H1 (cell line): ENCODE results near the gene PSG7. TPM values are rescaled to one million over a fixed set of nuclear protein-coding genes. Genes with fewer than 3 reads are reported as not detected.
"Not testable (repeated sequence)": the region's sequence is repeated elsewhere in the genome, so short reads cannot be mapped to it uniquely, and the experiment has no call there.

Experiments
- CTCF ChIA-PET: fragments of 300-600 bp; sonication (Branson Sonifier 250); formaldehyde crosslinking; loops from one replicate; lab custom pipeline; 2021; ENCODE audit not compliant: partially characterized antibody; lab: Charles Lee
- POLR2A ChIA-PET: fragments of 300-600 bp; sonication (Branson Sonifier 250); formaldehyde crosslinking; loops from one replicate; lab custom pipeline; 2021; ENCODE audit warnings: inconsistent platforms; ENCODE audit not compliant: partially characterized antibody; lab: Charles Lee
- DNase-seq, 2 experiments: peaks; one replicate each; pipeline versions ENCODE4 v3.0.0 to v3.0.0-alpha.2; 2010 to 2022; ENCODE audit warnings: low spot score in 2 of 2, low read depth in 1 of 2, mixed read lengths in 1 of 2
- FAIRE-seq: peaks from 2 replicates; lab custom pipeline; 2011; peaks lifted over from hg19 to GRCh38; lab: Jason Lieb, UNC
- H2AFZ ChIP-seq: 2 replicates; pipeline ENCODE4 v1.8.1; 2012; ENCODE audit warnings: low read length, inconsistent platforms
- H2AK5ac ChIP-seq: 2 replicates; pipeline ENCODE4 v1.6.1; 2013; ENCODE audit warnings: low read depth, low read length
- H2BK120ac ChIP-seq: replicated peaks from 2 replicates; pipeline ENCODE3; 2013; ENCODE audit warnings: low read depth, low read length, inconsistent platforms
- H2BK12ac ChIP-seq: 2 replicates; pipeline ENCODE4 v1.6.1; 2013; ENCODE audit warnings: low read depth, low read length
- H2BK15ac ChIP-seq: 2 replicates; pipeline ENCODE4 v1.6.1; 2013; ENCODE audit warnings: low read length
- H2BK20ac ChIP-seq: 2 replicates; pipeline ENCODE4 v1.6.1; 2013; ENCODE audit warnings: low read length
- H2BK5ac ChIP-seq: 2 replicates; pipeline ENCODE4 v1.6.1; 2013; ENCODE audit warnings: low read depth, low read length
- H3K14ac ChIP-seq: 2 replicates; pipeline ENCODE4 v1.6.1; 2013; ENCODE audit warnings: inconsistent platforms; ENCODE audit not compliant: insufficient read length
- H3K18ac ChIP-seq: 2 replicates; pipeline ENCODE4 v1.6.1; 2013; ENCODE audit warnings: low read length; ENCODE audit errors: extremely low read depth
- H3K23ac ChIP-seq: 2 replicates; pipeline ENCODE4 v1.6.1; 2013; ENCODE audit warnings: inconsistent platforms; ENCODE audit not compliant: insufficient read length
- H3K23me2 ChIP-seq: 2 replicates; pipeline ENCODE4 v1.6.1; 2013; ENCODE audit warnings: low read depth, low read length
- H3K27ac ChIP-seq: 2 replicates; pipeline ENCODE4 v1.6.1; 2011; ENCODE audit warnings: low read depth, low read length, inconsistent platforms
- H3K27me3 ChIP-seq, 4 experiments: replicated peaks in 1 of 4; 1 replicate in 1 of 4; 2 replicates in 3 of 4; pipeline versions ENCODE4 v1.6.1 to v1.8.1; 2011 to 2013; ENCODE audit warnings: low read length in 3 of 4, mild to moderate bottlenecking in 3 of 4, inconsistent platforms in 2 of 4, mixed read lengths in 2 of 4, moderate library complexity in 1 of 4; ENCODE audit not compliant: control insufficient read depth in 3 of 4, insufficient read depth in 3 of 4; ENCODE audit errors: extremely low read depth in 1 of 4
- H3K36me3 ChIP-seq, 4 experiments: 2 replicates each; pipeline versions ENCODE4 v1.6.1 to v1.8.1; 2011 to 2013; ENCODE audit warnings: mild to moderate bottlenecking in 4 of 4, low read length in 3 of 4, moderate library complexity in 2 of 4, control low read depth in 1 of 4, inconsistent platforms in 1 of 4; ENCODE audit not compliant: insufficient read depth in 4 of 4, control insufficient read depth in 2 of 4
- H3K4ac ChIP-seq: replicated peaks from 2 replicates; pipeline ENCODE3; 2013; ENCODE audit warnings: low read length, low read depth, mixed read lengths, inconsistent platforms; ENCODE audit not compliant: insufficient read length
- H3K4me1 ChIP-seq, 4 experiments: replicated peaks in 1 of 4; 1 replicate in 1 of 4; 2 replicates in 3 of 4; pipeline versions ENCODE4 v1.6.1 to v1.8.1; 2011 to 2013; ENCODE audit warnings: low read length in 3 of 4, inconsistent platforms in 2 of 4, mixed read lengths in 1 of 4; ENCODE audit not compliant: insufficient read depth in 4 of 4, control insufficient read depth in 3 of 4
- H3K4me2 ChIP-seq, 2 experiments: 2 replicates each; pipeline versions ENCODE4 v1.6.1 to v1.8.1; 2011 to 2013; ENCODE audit warnings: low read depth in 2 of 2, low read length in 2 of 2, control low read depth in 1 of 2, inconsistent platforms in 1 of 2, mild to moderate bottlenecking in 1 of 2; ENCODE audit not compliant: insufficient read depth in 1 of 2
- H3K4me3 ChIP-seq, 4 experiments: fragments of 200-600, 300-600 bp in 1 of 4; sonication (generic), shearing (Covaris generic), sonication (Bioruptor Twin) in 1 of 4; 2 replicates each; pipeline versions ENCODE4 v1.5.1 to v1.8.1; 2011 to 2016; ENCODE audit warnings: low read length in 4 of 4, low read depth in 3 of 4, control low read depth in 2 of 4, inconsistent platforms in 2 of 4, mild to moderate bottlenecking in 2 of 4, mixed read lengths in 1 of 4, moderate library complexity in 1 of 4; ENCODE audit not compliant: insufficient read depth in 2 of 4; ENCODE audit errors: extremely low read depth in 1 of 4
- H3K56ac ChIP-seq: replicated peaks from 2 replicates; pipeline ENCODE3; 2013; ENCODE audit warnings: low read depth, mild to moderate bottlenecking, mixed read lengths, low read length, inconsistent platforms; ENCODE audit not compliant: insufficient read length
- H3K79me1 ChIP-seq: 2 replicates; pipeline ENCODE4 v1.6.1; 2013; ENCODE audit warnings: low read depth, low read length, control low read depth
- H3K79me2 ChIP-seq, 2 experiments: 2 replicates each; pipeline versions ENCODE4 v1.6.1 to v1.8.1; 2012 to 2013; ENCODE audit warnings: low read length in 2 of 2, mild to moderate bottlenecking in 2 of 2, inconsistent platforms in 1 of 2; ENCODE audit not compliant: insufficient read depth in 2 of 2, control insufficient read depth in 1 of 2
- H3K9ac ChIP-seq, 4 experiments: replicated peaks in 1 of 4; 1 replicate in 1 of 4; 2 replicates in 3 of 4; pipeline versions ENCODE4 v1.6.1 to v1.8.1; 2011 to 2013; ENCODE audit warnings: low read depth in 3 of 4, low read length in 3 of 4, control low read depth in 2 of 4, mild to moderate bottlenecking in 2 of 4, moderate library complexity in 2 of 4, inconsistent platforms in 1 of 4; ENCODE audit errors: extremely low read depth in 1 of 4
- H3K9me3 ChIP-seq, 2 experiments: 2 replicates each; pipeline versions ENCODE4 v1.6.1 to v1.8.1; 2012 to 2013; ENCODE audit warnings: mild to moderate bottlenecking in 2 of 2, moderate library complexity in 2 of 2, control low read depth in 1 of 2, inconsistent platforms in 1 of 2, low read depth in 1 of 2, low read length in 1 of 2, mixed read lengths in 1 of 2; ENCODE audit not compliant: insufficient read depth in 2 of 2
- H4K20me1 ChIP-seq, 2 experiments: replicated peaks in 1 of 2; 2 replicates each; pipeline versions ENCODE3 to v1.8.1; 2011 to 2013; ENCODE audit warnings: inconsistent platforms in 2 of 2, low read length in 2 of 2, mild to moderate bottlenecking in 1 of 2; ENCODE audit not compliant: insufficient read depth in 2 of 2, control insufficient read depth in 1 of 2
- H4K5ac ChIP-seq: 2 replicates; pipeline ENCODE4 v1.6.1; 2013; ENCODE audit warnings: low read length, low read depth, mixed read lengths, inconsistent platforms; ENCODE audit not compliant: insufficient read length
- H4K8ac ChIP-seq: 2 replicates; pipeline ENCODE4 v1.8.0; 2013; ENCODE audit warnings: mild to moderate bottlenecking, moderate library complexity, low read length, inconsistent platforms; ENCODE audit not compliant: insufficient read depth; ENCODE audit errors: extremely low read depth
- H4K91ac ChIP-seq: replicated peaks from 2 replicates; pipeline ENCODE3; 2013; ENCODE audit warnings: low read length, mixed read lengths, inconsistent platforms; ENCODE audit not compliant: insufficient read length
- WGBS, 2 experiments: shearing (Covaris generic) in 1 of 2; methylation state at CpG; one replicate each; pipeline versions ENCODE4 v1.1.6 to v1.1.7; 2013 to 2015; ENCODE audit warnings: low lambda C conversion rate in 2 of 2, mixed read lengths in 2 of 2, inconsistent platforms in 1 of 2, low coverage in 1 of 2, missing lambda C conversion rate in 1 of 2; ENCODE audit not compliant: insufficient replicate concordance in 2 of 2, insufficient coverage in 1 of 2, insufficient read length in 1 of 2; ENCODE audit errors: extremely low coverage in 1 of 2, missing lambda C conversion rate in 1 of 2; 5-methylcytosine and 5-hydroxymethylcytosine counted together
- polyA plus RNA-seq, 7 experiments: library from polyadenylated mRNA; depleted of rRNA in 3 of 7; stranded (reverse) in 5 of 7; unstranded in 2 of 7; fragments of >200 nt in 5 of 7; fragments of 200-250 nt in 2 of 7; gene quantifications; 1 replicate in 5 of 7; 2 replicates in 1 of 7; 4 replicates in 1 of 7; pipeline versions ENCODE4 v1.2.1 to v1.2.3, GENCODE V29; 2011 to 2013; ENCODE audit warnings: missing spikeins in 2 of 7, mixed read lengths in 2 of 7
- total RNA-seq: library from RNA; stranded (reverse); fragmentation: NEBNext Ultra II Directional; extraction: Animal tissue kit (Norgen Biotek cat#: 25700); gene quantifications from 2 replicates; pipeline ENCODE4 v1.2.1, GENCODE V29; 2021

PSG7 gene
- total and polyA plus RNA-seq, 2 of the 8 experiments (the other 6 are each of a cell fraction or from before 2014, with no cell fraction given), result not detected

- H3K79me2 ChIP-seq, H3K4me1 ChIP-seq, H4K5ac ChIP-seq, H3K4ac ChIP-seq, H3K4me3 ChIP-seq, H3K23me2 ChIP-seq, H2BK5ac ChIP-seq, H3K79me1 ChIP-seq, H2BK12ac ChIP-seq, H4K20me1 ChIP-seq, H3K27me3 ChIP-seq, CTCF ChIA-PET, H3K36me3 ChIP-seq, H2BK120ac ChIP-seq, H3K14ac ChIP-seq, H2BK15ac ChIP-seq, H3K9ac ChIP-seq, POLR2A ChIA-PET, H4K91ac ChIP-seq, H3K18ac ChIP-seq, H2AK5ac ChIP-seq, H3K56ac ChIP-seq, H3K23ac ChIP-seq, H3K4me2 ChIP-seq, H3K27ac ChIP-seq, FAIRE-seq, DNase-seq, H4K8ac ChIP-seq, H2BK20ac ChIP-seq, H2AFZ ChIP-seq: not testable (repeated sequence)
- H3K9me3 ChIP-seq, result peaks cover 16 to 54% of the 10 kb centered on the region in 2 experiments
- 79% methylated on average over 7 of the region's 7 CpGs; no CpG with 5 or more reads in 1 of the 2 experiments for WGBS, 2 experiments
These were observed 46.6 kb downstream of the PSG7 start for GRCh38 chr19:42890446-42890845.

- peaks cover 25 to 54% of the 10 kb centered on the region in 2 experiments for H3K9me3 ChIP-seq
- H3K23me2 ChIP-seq, H4K91ac ChIP-seq, POLR2A ChIA-PET, H3K36me3 ChIP-seq, H3K27ac ChIP-seq, H2BK12ac ChIP-seq, H3K4ac ChIP-seq, H3K18ac ChIP-seq, H3K9ac ChIP-seq, H4K5ac ChIP-seq, H2AK5ac ChIP-seq, H2BK120ac ChIP-seq, H3K79me2 ChIP-seq, H3K23ac ChIP-seq, H3K4me3 ChIP-seq, H2BK15ac ChIP-seq, H3K4me2 ChIP-seq, H3K4me1 ChIP-seq, H3K27me3 ChIP-seq, H2BK20ac ChIP-seq, CTCF ChIA-PET, FAIRE-seq, H3K14ac ChIP-seq, H3K56ac ChIP-seq, H4K8ac ChIP-seq, DNase-seq, H2AFZ ChIP-seq, H2BK5ac ChIP-seq, H4K20me1 ChIP-seq, H3K79me1 ChIP-seq: not testable (repeated sequence)
These were observed 49.0 kb downstream of the PSG7 start for GRCh38 chr19:42887876-42888445.
